Measurements from ENCODE around the gene FAM193B. TPM values are rescaled to one million over a fixed set of nuclear protein-coding genes. Genes with fewer than 3 reads are reported as not detected.

FAM193B gene
- total and polyA plus RNA-seq, 2 of the 13 experiments (the other 11 are each of a cell fraction or from before 2014, with no cell fraction given): 21.2 to 40.9 TPM

GRCh38 chr5:177496070-177496726 lies 58.2 kb downstream of the FAM193B start (continued):
- TF ChIP-seq MAZ (IDR thresholded peaks at IDR 0.05; ENCODE audit: borderline replicate concordance, low read depth, low read length) (no peak), MAZ (CRISPR knock-in tag; IDR thresholded peaks at IDR 0.05; ENCODE audit: low read depth) (no peak), MED1 (CRISPR knock-in tag; IDR thresholded peaks at IDR 0.05) (0 out of 2 replicates have a peak, but pooled peaks have one; percentile 23), ZNF747 (CRISPR knock-in tag; IDR thresholded peaks at IDR 0.05; ENCODE audit: borderline replicate concordance) (no peak), KDM6A (CRISPR knock-in tag; IDR thresholded peaks at IDR 0.05; ENCODE audit: low read depth) (no peak), ARID2 (CRISPR knock-in tag; IDR thresholded peaks at IDR 0.05; ENCODE audit: borderline replicate concordance) (0 out of 2 replicates have a peak, but pooled peaks have one; percentile 28), ZBTB40 (IDR thresholded peaks at IDR 0.05) (no peak), ZBTB40 (CRISPR knock-in tag; IDR thresholded peaks at IDR 0.05) (no peak), TARDBP (CRISPR knock-in tag; IDR thresholded peaks at IDR 0.05) (0 out of 2 replicates have a peak, but pooled peaks have one; percentile 57), BHLHE40 (IDR thresholded peaks at IDR 0.05; ENCODE audit: low read length) (0 out of 2 replicates have a peak, but pooled peaks have one; percentile 16), HOXA3 (CRISPR knock-in tag; IDR thresholded peaks at IDR 0.05) (peak; percentile 38; the same call in 1 of the 2 replicates), ZNF883 (CRISPR knock-in tag; IDR thresholded peaks at IDR 0.05; ENCODE audit: not compliant biosample characterization) (peak; percentile 12), NFE2L1 (CRISPR knock-in tag; IDR thresholded peaks at IDR 0.05; ENCODE audit: borderline replicate concordance) (no peak), ZZZ3 (CRISPR knock-in tag; IDR thresholded peaks at IDR 0.05; ENCODE audit: borderline replicate concordance) (no peak)
- TF ChIP-seq, protein P1, sequence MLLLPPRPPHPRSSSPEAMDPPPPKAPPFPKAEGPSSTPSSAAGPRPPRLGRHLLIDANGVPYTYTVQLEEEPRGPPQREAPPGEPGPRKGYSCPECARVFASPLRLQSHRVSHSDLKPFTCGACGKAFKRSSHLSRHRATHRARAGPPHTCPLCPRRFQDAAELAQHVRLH (CRISPR knock-in tag; IDR thresholded peaks at IDR 0.05; ENCODE audit: borderline replicate concordance, low read depth): 0 out of 2 replicates have a peak, but pooled peaks have one; percentile 23
- TF ChIP-seq, protein P2, sequence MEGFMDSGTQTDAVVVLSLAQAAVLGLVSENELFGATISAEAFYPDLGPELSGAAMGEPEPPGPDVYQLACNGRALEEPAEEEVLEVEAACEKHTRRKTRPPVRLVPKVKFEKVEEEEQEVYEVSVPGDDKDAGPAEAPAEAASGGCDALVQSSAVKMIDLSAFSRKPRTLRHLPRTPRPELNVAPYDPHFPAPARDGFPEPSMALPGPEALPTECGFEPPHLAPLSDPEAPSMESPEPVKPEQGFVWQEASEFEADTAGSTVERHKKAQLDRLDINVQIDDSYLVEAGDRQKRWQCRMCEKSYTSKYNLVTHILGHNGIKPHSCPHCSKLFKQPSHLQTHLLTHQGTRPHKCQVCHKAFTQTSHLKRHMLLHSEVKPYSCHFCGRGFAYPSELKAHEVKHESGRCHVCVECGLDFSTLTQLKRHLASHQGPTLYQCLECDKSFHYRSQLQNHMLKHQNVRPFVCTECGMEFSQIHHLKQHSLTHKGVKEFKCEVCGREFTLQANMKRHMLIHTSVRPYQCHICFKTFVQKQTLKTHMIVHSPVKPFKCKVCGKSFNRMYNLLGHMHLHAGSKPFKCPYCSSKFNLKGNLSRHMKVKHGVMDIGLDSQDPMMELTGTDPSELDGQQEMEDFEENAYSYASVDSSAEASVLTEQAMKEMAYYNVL (CRISPR knock-in tag; IDR thresholded peaks at IDR 0.05; ENCODE audit: borderline replicate concordance): no peak
